Left ventricle myocardium inferior (tissue), 1 donor: ENCODE data around the gene WBP2NL. TPM values are rescaled to one million over a fixed set of nuclear protein-coding genes. Genes with fewer than 3 reads are reported as not detected.

Source experiments
- DNase-seq: peaks from one replicate; pipeline ENCODE4 v3.0.0-alpha.2; 2020
- H3K27ac ChIP-seq: fragments of 200-600 bp; replicated peaks from 2 replicates; pipeline ENCODE4 v1.8.0; 2021
- H3K27me3 ChIP-seq: fragments of 200-600 bp; 2 replicates; pipeline ENCODE4 v1.8.0; 2021; ENCODE audit warnings: low read depth
- H3K36me3 ChIP-seq: fragments of 200-600 bp; 2 replicates; pipeline ENCODE4 v1.8.0; 2021
- H3K4me1 ChIP-seq: fragments of 200-600 bp; 2 replicates; pipeline ENCODE4 v1.8.0; 2021
- H3K4me3 ChIP-seq: fragments of 200-600 bp; 2 replicates; pipeline ENCODE4 v1.8.0; 2021; ENCODE audit warnings: mild to moderate bottlenecking, moderate library complexity
- H3K9me3 ChIP-seq: fragments of 200-600 bp; replicated peaks from 2 replicates; pipeline ENCODE4 v1.8.0; 2021
- CTCF ChIP-seq: fragments of 200-600 bp; IDR thresholded peaks from 2 replicates; pipeline ENCODE4 v1.8.0; 2021; ENCODE audit warnings: antibody characterized with exemption, mild to moderate bottlenecking, borderline replicate concordance
- intact Hi-C: fragments of 100-400 bp; cut with micrococcal nuclease; formaldehyde crosslinking; loops from one replicate; pipeline ENCODE4 v1.11.0; 2022
- total RNA-seq: library from RNA; stranded (reverse); fragmentation: NEBNext Ultra II Directional; extraction: Animal tissue kit (Norgen Biotek cat#: 25700); gene quantifications from one replicate; pipeline ENCODE4 v1.2.1, GENCODE V29; 2021
- donor health status: DM: no; HTN: yes; CAD: no; lungs with severe emphysema.

The WBP2NL gene
- total RNA-seq, 1 donor from 2014 or later, result 0.22 TPM

DNA sequence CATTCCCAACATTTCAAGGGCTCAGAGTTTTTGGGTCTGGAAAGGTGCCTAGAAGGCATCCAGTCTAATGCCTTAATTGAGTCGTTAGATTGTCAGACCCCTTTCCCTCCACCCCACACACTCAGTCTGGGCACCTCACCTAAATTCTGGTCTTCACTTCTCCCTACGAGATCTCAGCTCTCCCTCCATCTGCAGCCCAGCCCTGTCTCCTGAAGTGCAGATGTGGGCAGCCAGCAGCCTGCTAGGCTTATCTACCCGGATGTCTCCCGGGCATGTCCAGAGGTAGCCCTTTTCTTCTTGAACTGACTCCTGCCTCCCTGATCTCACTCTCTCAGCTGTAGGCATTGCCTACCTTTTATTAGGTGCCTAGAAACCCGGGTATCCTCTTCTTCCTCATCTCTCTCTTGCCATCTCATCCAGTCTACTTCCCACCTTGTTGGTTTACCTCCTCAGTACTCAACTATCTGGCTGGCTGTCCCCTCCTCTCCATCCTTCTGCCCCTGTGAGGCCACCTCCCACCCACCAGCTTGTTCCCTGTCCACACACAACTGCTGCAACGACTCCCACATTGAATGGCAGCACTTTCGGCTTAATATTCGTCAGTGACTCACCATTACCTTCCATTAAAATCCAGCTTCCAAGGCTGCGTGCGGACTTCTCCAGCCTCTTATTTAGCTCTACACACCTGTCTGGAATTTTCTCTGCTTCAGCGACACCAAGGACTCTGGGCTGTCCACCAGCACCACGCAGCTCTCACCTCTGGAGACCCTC, 23.1 kb upstream of the WBP2NL start:
- Histone ChIP-seq H3K4me3 (no peak overlapping the region), H3K27me3 (peaks cover 89% of the 10 kb centered on the region), H3K9me3 (no peaks in the 10 kb centered on the region), H3K4me1 (peaks cover 10% of the 10 kb centered on the region), H3K27ac (no peak overlapping the region), H3K36me3 (no peaks in the 10 kb centered on the region)
- TF ChIP-seq CTCF, result no peak
- intact Hi-C loops, result no loop called here
- no peak for DNase-seq

- intact Hi-C loops, result no loop called here
- peak; percentile 31 for DNase-seq
These were observed 22.3 kb upstream of the WBP2NL start for GRCh38 chr22:41976070-41976901.

DNA sequence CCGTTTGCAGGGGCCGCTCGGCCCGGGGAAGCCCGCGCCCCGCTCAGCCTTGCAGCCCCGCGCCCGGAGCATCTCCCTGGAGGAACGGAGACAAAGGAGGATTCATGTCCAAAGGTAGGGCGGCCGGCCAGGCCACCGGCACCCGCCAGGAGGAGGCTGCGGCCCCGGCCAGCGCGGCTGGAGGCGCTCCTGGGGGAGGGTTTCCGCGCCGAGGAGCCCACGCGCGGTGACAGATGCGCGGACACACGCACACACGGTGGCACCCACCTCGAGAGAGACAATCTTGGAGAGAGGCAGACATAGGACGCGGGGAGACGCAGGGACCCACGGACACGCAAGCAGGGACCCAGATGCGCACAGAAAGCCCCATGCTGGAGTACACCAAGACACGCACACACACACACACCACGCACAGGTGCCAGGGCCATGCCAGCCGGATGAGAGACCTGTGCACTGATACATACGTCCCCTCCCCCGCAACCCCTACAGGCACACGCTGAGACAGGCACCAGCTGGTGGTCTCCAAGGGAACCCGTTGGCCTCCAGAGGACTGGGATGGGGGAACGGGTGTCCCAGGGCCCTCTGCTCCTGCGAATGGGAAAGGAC, 21.5 kb upstream of the WBP2NL start:
- no peak for DNase-seq
- H3K36me3 ChIP-seq, result no peaks in the 10 kb centered on the region
- intact Hi-C loops, result no loop called here
- no peak for TF ChIP-seq CTCF
- no peak overlapping the region for H3K27ac ChIP-seq
- H3K27me3 ChIP-seq, result peaks cover 79% of the 10 kb centered on the region
- H3K4me3 ChIP-seq, result peak overlapping the region; percentile 66
- peaks cover 10% of the 10 kb centered on the region for H3K4me1 ChIP-seq
- no peaks in the 10 kb centered on the region for H3K9me3 ChIP-seq

More at GRCh38 chr22:41976070-41976901, 22.3 kb upstream of the WBP2NL start:
- Histone ChIP-seq H3K9me3 (no peaks in the 10 kb centered on the region), H3K4me3 (peak overlapping the region; percentile 66), H3K36me3 (no peaks in the 10 kb centered on the region), H3K27ac (no peak overlapping the region), H3K27me3 (peaks cover 83% of the 10 kb centered on the region), H3K4me1 (peaks cover 10% of the 10 kb centered on the region)
- no peak for TF ChIP-seq CTCF

DNA sequence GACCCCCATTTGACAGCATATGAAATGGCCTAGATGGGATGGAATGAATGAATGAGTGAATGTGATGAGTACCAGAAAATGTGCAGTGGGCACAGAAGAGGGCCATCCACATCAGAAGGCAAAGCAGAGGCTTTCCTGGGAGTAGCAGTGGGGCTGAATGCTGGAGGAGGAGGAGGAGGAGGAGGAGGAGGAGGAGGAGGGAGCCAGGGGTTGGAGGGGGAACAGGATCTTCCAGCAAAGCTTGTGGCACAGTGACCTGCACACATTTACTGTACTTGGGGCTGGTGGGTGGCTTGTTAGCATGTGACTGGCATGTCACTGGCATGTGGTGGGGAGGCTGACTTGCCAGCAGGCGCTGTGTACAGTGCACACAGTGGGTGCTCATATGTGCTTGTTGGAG, 19.9 kb upstream of the WBP2NL start:
- no peaks in the 10 kb centered on the region for H3K9me3 ChIP-seq
- intact Hi-C loops, result no loop called here
- no peak for DNase-seq
- no peak for TF ChIP-seq CTCF
- no peak overlapping the region for H3K4me3 ChIP-seq
- H3K36me3 ChIP-seq, result no peaks in the 10 kb centered on the region
- peaks cover 10% of the 10 kb centered on the region for H3K4me1 ChIP-seq
- H3K27ac ChIP-seq, result no peak overlapping the region
- H3K27me3 ChIP-seq, result peaks cover 62% of the 10 kb centered on the region

DNA sequence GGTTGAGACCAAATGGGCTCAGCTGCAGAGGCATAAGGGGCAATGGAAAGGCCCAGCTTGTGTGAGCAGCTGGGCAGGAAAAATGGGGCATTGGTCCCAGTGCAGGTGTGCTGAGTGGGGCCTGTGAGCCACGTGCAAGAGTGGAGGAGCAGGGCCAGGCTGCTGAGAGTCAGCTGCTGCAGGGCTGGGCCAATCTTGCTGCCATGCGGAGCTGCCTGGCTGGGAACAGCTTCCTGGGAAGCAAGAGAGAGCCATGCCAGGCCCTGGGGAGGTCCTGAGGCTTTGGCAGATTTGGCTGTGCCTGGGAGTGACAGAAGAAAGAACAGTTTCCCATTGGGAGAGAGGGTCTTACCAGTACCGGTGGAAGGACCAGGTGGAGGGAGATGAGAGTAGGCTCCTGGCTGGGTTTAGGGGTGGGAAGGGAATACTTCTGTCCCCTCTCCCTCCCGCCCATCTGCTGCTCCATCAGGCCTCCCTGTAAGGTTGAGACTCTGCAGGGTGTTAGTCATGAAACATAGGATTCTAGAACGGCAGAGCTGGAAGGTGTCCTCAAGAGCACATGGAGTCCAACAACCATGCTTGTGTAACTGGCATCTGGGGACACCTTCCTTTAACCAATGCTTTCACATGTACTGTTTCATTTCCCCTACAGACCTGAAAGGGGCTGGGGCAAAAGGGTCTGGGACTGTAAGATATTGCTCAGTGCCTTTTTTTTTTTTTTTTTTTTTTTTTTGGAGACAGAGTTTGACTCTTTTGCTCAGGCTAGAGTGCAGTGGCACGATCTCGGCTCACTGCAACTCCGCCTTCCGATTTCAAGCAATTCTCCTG, 19.0 kb upstream of the WBP2NL start:
- H3K4me3 ChIP-seq, result no peak overlapping the region
- H3K9me3 ChIP-seq, result no peaks in the 10 kb centered on the region
- peaks cover 10% of the 10 kb centered on the region for H3K4me1 ChIP-seq
- peaks cover 53% of the 10 kb centered on the region for H3K27me3 ChIP-seq
- intact Hi-C loops, result no loop called here
- no peak for DNase-seq
- no peak for TF ChIP-seq CTCF
- H3K27ac ChIP-seq, result no peak overlapping the region
- no peaks in the 10 kb centered on the region for H3K36me3 ChIP-seq
